Keratinocyte (primary cell): ENCODE results near the gene KHSRP. TPM values are rescaled to one million over a fixed set of nuclear protein-coding genes. Genes with fewer than 3 reads are reported as not detected.

Source experiments
- DNase-seq: peaks from one replicate; pipeline ENCODE4 v3.0.0-alpha.2; 2011; ENCODE audit warnings: low read depth, missing footprints, low spot score
- FAIRE-seq: peaks from 2 replicates; lab custom pipeline; 2011; peaks lifted over from hg19 to GRCh38; lab: Jason Lieb, UNC
- H2AFZ ChIP-seq: 2 replicates; pipeline ENCODE4 v1.6.0; 2012; ENCODE audit warnings: low read length, control low read depth, inconsistent platforms; ENCODE audit not compliant: control insufficient read depth
- H3K27ac ChIP-seq: 2 replicates; pipeline ENCODE4 v1.5.1; 2011; ENCODE audit warnings: low read length; ENCODE audit not compliant: control insufficient read depth, insufficient read depth
- H3K27me3 ChIP-seq: 3 replicates; pipeline ENCODE4 v1.6.0; 2011; ENCODE audit warnings: low read length; ENCODE audit not compliant: control insufficient read depth, insufficient read depth; ENCODE audit errors: extremely low read depth
- H3K36me3 ChIP-seq, 2 experiments: 2 replicates in 1 of 2; 3 replicates in 1 of 2; pipeline ENCODE4 v1.5.1; 2011; ENCODE audit warnings: low read length in 2 of 2, mild to moderate bottlenecking in 1 of 2; ENCODE audit not compliant: control insufficient read depth in 2 of 2, insufficient read depth in 2 of 2; ENCODE audit errors: extremely low read depth in 1 of 2
- H3K4me1 ChIP-seq: 3 replicates; pipeline ENCODE4 v1.5.1; 2011; ENCODE audit warnings: low read length; ENCODE audit not compliant: control insufficient read depth, insufficient read depth; ENCODE audit errors: extremely low read depth
- H3K4me2 ChIP-seq: 3 replicates; pipeline ENCODE4 v1.6.0; 2011; ENCODE audit warnings: low read depth, low read length; ENCODE audit not compliant: control insufficient read depth, insufficient read depth; ENCODE audit errors: extremely low read depth
- H3K4me3 ChIP-seq, 3 experiments: fragments of 200-600 bp in 1 of 3; sonication (generic) in 1 of 3; 2 replicates in 2 of 3; 3 replicates in 1 of 3; pipeline ENCODE4 v1.5.1; 2011 to 2016; ENCODE audit warnings: low read length in 3 of 3, mild to moderate bottlenecking in 3 of 3, control low read depth in 2 of 3, inconsistent platforms in 1 of 3, low read depth in 1 of 3, mixed read lengths in 1 of 3, mixed run types in 1 of 3, moderate library complexity in 1 of 3; ENCODE audit not compliant: control insufficient read depth in 2 of 3, insufficient read depth in 2 of 3; ENCODE audit errors: extremely low read depth in 1 of 3
- H3K79me2 ChIP-seq: 2 replicates; pipeline ENCODE4 v1.6.0; 2012; ENCODE audit warnings: low read length; ENCODE audit not compliant: control insufficient read depth, insufficient read depth
- H3K9ac ChIP-seq: 3 replicates; pipeline ENCODE4 v1.6.0; 2011; ENCODE audit warnings: low read length; ENCODE audit not compliant: control insufficient read depth, insufficient read depth; ENCODE audit errors: extremely low read depth
- H3K9me1 ChIP-seq: 3 replicates; pipeline ENCODE4 v1.6.0; 2011; ENCODE audit warnings: low read length; ENCODE audit not compliant: control insufficient read depth, insufficient read depth; ENCODE audit errors: extremely low read depth
- H3K9me3 ChIP-seq: 2 replicates; pipeline ENCODE4 v1.5.1; 2012; ENCODE audit warnings: low read depth, low read length; ENCODE audit not compliant: control insufficient read depth
- H4K20me1 ChIP-seq: 3 replicates; pipeline ENCODE4 v1.6.0; 2011; ENCODE audit warnings: low read length; ENCODE audit not compliant: control insufficient read depth, insufficient read depth; ENCODE audit errors: extremely low read depth
- CTCF ChIP-seq, 3 experiments: IDR thresholded peaks in 1 of 3; conservative IDR thresholded peaks in 1 of 3; optimal IDR thresholded peaks in 1 of 3; 2 replicates in 2 of 3; 3 replicates in 1 of 3; pipeline versions ENCODE3 to v1.5.1; 2011; ENCODE audit warnings: low read length in 3 of 3, mild to moderate bottlenecking in 3 of 3, moderate library complexity in 2 of 3, control low read depth in 1 of 3, inconsistent platforms in 1 of 3; ENCODE audit not compliant: insufficient read depth in 2 of 3; ENCODE audit errors: extremely low read depth in 1 of 3
- EZH2 ChIP-seq: IDR thresholded peaks from one replicate; pipeline ENCODE4 v1.6.1; 2012; ENCODE audit warnings: inconsistent platforms, mild to moderate bottlenecking, low read length, moderate library complexity
- dilution Hi-C: fragments of 300-500 bp; cut with MboI; formaldehyde crosslinking; loops from one replicate; pipeline ENCODE4 v1.7.0; 2020; ENCODE audit warnings: low sequenced_read_pairs; ENCODE audit not compliant: extremely low pct_ligation_motif_present
- polyA plus RNA-seq, 5 experiments: library from polyadenylated mRNA; depleted of rRNA in 3 of 5; stranded (reverse) in 3 of 5; stranded (forward) in 1 of 5; unstranded in 1 of 5; fragments of >200 nt; gene quantifications; 1 replicate in 1 of 5; 2 replicates in 3 of 5; 3 replicates in 1 of 5; pipeline versions ENCODE4 v1.2.1 to v1.2.3, GENCODE V29; 2011 to 2012; ENCODE audit warnings: missing spikeins in 2 of 5, low read depth in 1 of 5, low replicate concordance in 1 of 5

The KHSRP gene
- polyA plus RNA-seq, 1 donor (not counting 4 experiments of a cell fraction or from before 2014, with no cell fraction given): 56.6 TPM

GRCh38 chr19:6424939-6425731, 524 bp upstream of the KHSRP start:
- H3K4me2 ChIP-seq: peak overlapping the region; percentile 49
- H3K27ac ChIP-seq: peak overlapping the region; percentile 11
- no peaks in the 10 kb centered on the region for H3K27me3 ChIP-seq
- H3K9ac ChIP-seq: no peak overlapping the region
- peaks cover 42% of the 10 kb centered on the region for H3K79me2 ChIP-seq
- TF ChIP-seq EZH2 (no peak), CTCF (optimal IDR thresholded peaks at IDR 0.05 in 1 of 3, IDR thresholded peaks at IDR 0.05 in 1 of 3, conservative IDR thresholded peaks at IDR 0.05 in 1 of 3; ENCODE audit: extremely low read depth in 1 of 3, insufficient read depth in 2 of 3, low read length in 3 of 3) (no peak)
- dilution Hi-C loops: no loop called here
- FAIRE-seq (peak; percentile 99), DNase-seq (peak; percentile 100)
- H3K36me3 ChIP-seq: peaks cover 8 to 20% of the 10 kb centered on the region in 2 experiments
- no peaks in the 10 kb centered on the region for H3K9me3 ChIP-seq
- H3K4me3 ChIP-seq: peak overlapping the region in 1 of 3 experiments; percentile 2
- H2AFZ ChIP-seq: peak overlapping the region; percentile 74
- peaks cover 11% of the 10 kb centered on the region for H3K4me1 ChIP-seq
- H3K9me1 ChIP-seq: peaks cover 2% of the 10 kb centered on the region
- H4K20me1 ChIP-seq: peaks cover 14% of the 10 kb centered on the region

- Histone ChIP-seq H3K4me1 (peaks cover 11% of the 10 kb centered on the region), H3K27me3 (no peaks in the 10 kb centered on the region), H2AFZ (no peak overlapping the region), H3K79me2 (peaks cover 56% of the 10 kb centered on the region), H3K4me3 (peak overlapping the region; percentile 81 to 94 (median 90)), H3K4me2 (peak overlapping the region; percentile 91), H3K9me1 (peaks cover 2% of the 10 kb centered on the region), H4K20me1 (peaks cover 14% of the 10 kb centered on the region), H3K36me3 (peaks cover 18 to 33% of the 10 kb centered on the region in 2 experiments), H3K9me3 (no peaks in the 10 kb centered on the region), H3K27ac (peak overlapping the region; percentile 69), H3K9ac (peak overlapping the region; percentile 91)
- no peak for TF ChIP-seq CTCF (optimal IDR thresholded peaks at IDR 0.05 in 1 of 3, IDR thresholded peaks at IDR 0.05 in 1 of 3, conservative IDR thresholded peaks at IDR 0.05 in 1 of 3; ENCODE audit: extremely low read depth in 1 of 3, insufficient read depth in 2 of 3, low read length in 3 of 3)
- no peak for TF ChIP-seq EZH2
- dilution Hi-C loops: no loop called here
- FAIRE-seq: peak; percentile 26
- no peak for DNase-seq
These were observed 964 bp downstream of the KHSRP start for GRCh38 chr19:6423499-6424194.
